ENCODE data around the gene ELOVL3.

The ELOVL3 gene

GRCh38 chr10:102222797-102223196 is 3.3 kb upstream of the ELOVL3 start:
- FAIRE-seq (no peak), DNase-seq (ENCODE audit: extremely low spot score, insufficient read length, low read depth) (no peak)

GRCh38 chr10:102226542-102226870 is 407 bp downstream of the ELOVL3 start:
- no peak for FAIRE-seq

DNA sequence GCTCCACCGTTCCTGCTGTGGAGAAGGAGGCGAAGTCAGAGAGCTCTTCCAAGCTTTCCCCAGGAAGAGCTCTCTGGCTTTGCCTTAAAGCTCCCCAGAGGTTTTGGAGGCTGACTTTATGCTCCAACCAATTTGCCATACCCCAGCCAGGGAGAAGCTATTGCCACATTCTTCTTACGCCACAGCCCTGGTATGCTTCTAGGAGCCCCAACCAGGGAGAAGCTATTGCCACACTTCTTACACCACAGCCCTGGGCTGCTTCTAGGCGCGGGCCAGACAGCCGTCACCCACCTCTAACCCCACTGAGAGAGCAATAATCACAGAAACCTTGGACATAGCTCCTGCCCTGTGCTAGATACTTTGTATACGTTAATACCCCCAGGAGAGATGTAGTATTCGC is 951 bp downstream of the ELOVL3 start:
- no peak for DNase-seq (ENCODE audit: extremely low spot score, insufficient read length, low read depth)
- FAIRE-seq, result no peak

More at GRCh38 chr10:102226542-102226870, 407 bp downstream of the ELOVL3 start:
- no peak for DNase-seq (ENCODE audit: extremely low spot score, insufficient read length, low read depth)

GRCh38 chr10:102229810-102230263 is 3.7 kb downstream of the ELOVL3 start:
- peak; percentile 93 for FAIRE-seq
- peak; percentile 67 for DNase-seq (ENCODE audit: extremely low spot score, insufficient read length, low read depth)

- FAIRE-seq (no peak), DNase-seq (ENCODE audit: extremely low spot score, insufficient read length, low read depth) (no peak)
Observed at GRCh38 chr10:102230264-102230860, 4.3 kb downstream of the ELOVL3 start.

DNA sequence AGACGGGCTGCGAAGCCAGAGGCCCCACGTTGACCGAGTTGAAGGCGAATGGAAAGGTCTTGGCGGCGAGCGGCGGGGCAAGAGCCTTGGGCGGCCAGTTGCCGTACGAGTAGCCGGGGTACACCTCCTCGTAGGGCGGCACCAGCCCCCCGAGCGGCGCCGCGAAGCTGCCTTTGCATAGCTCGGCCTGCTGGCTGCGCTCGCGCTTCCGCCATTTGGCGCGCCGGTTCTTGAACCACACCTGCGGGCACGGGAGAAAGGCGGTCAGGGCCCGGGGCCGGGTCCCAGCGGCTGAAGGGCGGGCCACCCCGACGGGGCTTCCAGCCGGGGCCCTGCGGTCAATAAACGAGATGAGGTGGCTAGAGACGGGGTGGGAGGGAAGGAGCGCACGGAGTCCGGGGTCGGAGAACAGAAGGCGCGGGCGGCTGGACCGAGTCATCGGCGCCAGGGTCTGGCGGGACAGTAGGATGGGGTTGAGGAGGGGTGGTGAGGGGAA is 4.8 kb downstream of the ELOVL3 start:
- FAIRE-seq, result no peak
- no peak for DNase-seq (ENCODE audit: extremely low spot score, insufficient read length, low read depth)

GRCh38 chr10:102231357-102232318 is 5.5 kb downstream of the ELOVL3 start:
- DNase-seq (ENCODE audit: extremely low spot score, insufficient read length, low read depth), result no peak

DNA sequence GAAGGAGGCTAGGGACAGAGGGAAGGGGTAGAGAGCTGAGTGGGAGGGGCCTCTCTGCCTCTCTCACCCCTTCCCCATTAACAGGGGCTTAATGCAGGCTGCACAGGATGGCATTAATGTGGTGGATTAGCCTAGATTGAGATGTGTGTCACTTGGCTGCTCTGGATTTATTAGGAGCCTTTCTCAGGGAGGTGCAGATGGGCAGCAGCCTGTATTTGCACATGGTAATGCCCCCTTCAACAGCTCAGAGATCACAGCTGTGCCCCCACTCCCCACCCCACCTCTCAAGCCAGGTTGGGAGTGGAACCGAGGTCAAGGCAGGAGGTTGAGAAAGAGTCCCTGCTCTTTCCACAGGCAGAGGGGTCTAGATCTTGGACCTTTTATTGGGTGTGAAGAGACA is 7.9 kb downstream of the ELOVL3 start:
- no peak for DNase-seq (ENCODE audit: extremely low spot score, insufficient read length, low read depth)

More at GRCh38 chr10:102231357-102232318, 5.5 kb downstream of the ELOVL3 start:
- FAIRE-seq, result peak; percentile 29

DNA sequence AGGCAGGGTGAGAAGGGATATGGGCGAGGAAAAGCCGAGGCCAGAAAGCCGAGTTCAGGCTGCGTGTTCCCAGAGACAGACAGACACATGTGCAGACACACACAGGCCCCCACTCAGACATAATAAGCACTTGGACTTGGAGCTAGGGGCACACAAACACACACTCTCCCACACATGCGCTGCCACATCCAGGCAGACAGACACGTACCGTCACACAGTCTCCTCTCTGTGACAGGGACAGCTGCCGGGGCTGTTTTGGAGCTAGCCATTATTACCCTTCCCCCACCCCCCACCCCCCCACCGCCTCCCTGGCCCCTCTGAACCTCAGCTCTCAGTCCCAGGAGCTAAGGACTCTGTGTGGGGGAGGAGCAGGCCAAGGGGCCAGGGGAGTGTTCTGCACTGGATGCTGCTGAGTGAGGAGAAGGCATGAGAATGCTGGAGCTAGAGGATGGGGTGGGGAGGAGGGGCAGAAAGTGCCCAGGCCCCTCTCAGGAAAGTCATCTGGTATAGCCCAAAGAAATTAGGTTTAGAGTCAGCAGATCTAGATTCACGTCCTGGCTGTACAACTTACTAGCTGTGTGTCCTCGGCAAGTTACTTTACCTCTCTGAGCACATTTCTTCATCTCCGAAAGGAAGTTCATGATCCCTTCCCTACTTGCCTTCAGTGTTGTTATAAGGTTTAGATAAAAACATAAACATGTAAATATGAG is 8.9 kb downstream of the ELOVL3 start:
- no peak for DNase-seq (ENCODE audit: extremely low spot score, insufficient read length, low read depth)

More for the DNA sequence above, 7.9 kb downstream of the ELOVL3 start:
- FAIRE-seq, result no peak

GRCh38 chr10:102235598-102235920 is 9.5 kb downstream of the ELOVL3 start:
- DNase-seq (ENCODE audit: extremely low spot score, insufficient read length, low read depth) (no peak), FAIRE-seq (no peak)

More for the DNA sequence above, 8.9 kb downstream of the ELOVL3 start:
- no peak for FAIRE-seq

- FAIRE-seq, result no peak
- DNase-seq (ENCODE audit: extremely low spot score, insufficient read length, low read depth), result no peak
Observed at GRCh38 chr10:102236006-102236405, 9.9 kb downstream of the ELOVL3 start.

- DNase-seq (ENCODE audit: extremely low spot score, insufficient read length, low read depth) (no peak), FAIRE-seq (no peak)
Observed at GRCh38 chr10:102237711-102238252, 11.7 kb downstream of the ELOVL3 start.

- DNase-seq (ENCODE audit: extremely low spot score, insufficient read length, low read depth) (no peak), FAIRE-seq (no peak)
Observed at GRCh38 chr10:102240467-102241031, 14.4 kb downstream of the ELOVL3 start.

- no peak for DNase-seq (ENCODE audit: extremely low spot score, insufficient read length, low read depth)
- no peak for FAIRE-seq
Observed at GRCh38 chr10:102241032-102241443, 14.9 kb downstream of the ELOVL3 start.

DNA sequence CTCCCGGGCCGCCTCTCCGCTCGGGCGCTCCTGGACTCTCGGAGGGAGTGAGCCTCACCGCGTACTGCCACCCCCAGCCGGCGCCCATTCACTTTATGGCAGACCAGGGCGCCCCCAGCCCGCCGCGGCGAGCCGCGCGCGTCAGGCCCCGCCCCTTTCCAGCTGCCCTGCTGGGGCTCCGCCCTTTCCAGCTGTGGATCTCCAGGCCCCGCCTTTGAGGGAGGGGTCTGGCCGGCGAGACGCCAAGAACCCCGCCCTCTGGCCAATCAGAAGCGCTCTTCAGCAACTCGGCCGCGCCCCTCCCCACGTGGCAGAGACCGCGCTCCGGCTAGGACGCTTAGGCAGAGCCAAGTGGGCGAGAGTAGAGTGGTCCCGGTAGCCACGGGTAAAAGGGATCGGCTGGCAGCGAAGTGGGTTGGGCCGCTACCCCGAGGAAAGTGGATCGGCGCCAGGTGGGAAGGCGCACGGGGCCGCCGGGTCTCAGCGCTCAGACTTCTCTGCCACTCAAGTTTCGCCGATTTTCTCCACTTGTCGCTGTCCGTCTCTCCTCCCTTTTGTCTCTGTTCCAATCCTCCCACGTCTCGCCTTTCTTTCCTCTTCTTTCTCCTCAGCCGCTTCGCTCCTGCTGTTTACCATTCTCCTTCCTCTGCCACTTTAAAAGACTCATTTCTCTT is 15.5 kb downstream of the ELOVL3 start, which contains the start of gene PITX3:
Gene PITX3, minus strand, starts transcription at position 69 of the 674 bp plus-strand sequence. CDS start 9,432 bp downstream, outside the sequence.
- DNase-seq (ENCODE audit: extremely low spot score, insufficient read length, low read depth) (peak; percentile 92), FAIRE-seq (peak; percentile 83)

GRCh38 chr10:102242118-102242485 is 16.0 kb downstream of the ELOVL3 start:
- DNase-seq (ENCODE audit: extremely low spot score, insufficient read length, low read depth), result no peak
- FAIRE-seq, result no peak

DNA sequence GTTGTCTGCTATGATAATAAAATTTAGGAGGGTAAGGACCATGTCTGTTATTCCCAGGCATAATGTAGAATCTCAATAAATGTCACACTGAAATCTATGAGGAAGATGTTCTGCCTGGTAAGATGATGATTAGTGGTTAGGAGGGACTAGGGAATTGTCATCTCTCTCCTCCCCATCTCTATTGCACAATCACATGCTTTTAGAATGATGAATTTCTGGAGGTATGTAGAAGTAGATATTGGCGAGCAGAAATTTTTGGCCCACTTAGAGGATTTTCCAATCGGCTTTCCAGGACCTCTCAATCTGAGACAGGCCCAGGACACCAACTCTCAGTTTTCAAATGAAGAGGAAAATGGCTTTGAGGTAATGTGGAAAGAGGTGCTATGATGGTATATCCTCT is 17.2 kb downstream of the ELOVL3 start:
- DNase-seq (ENCODE audit: extremely low spot score, insufficient read length, low read depth) (no peak), FAIRE-seq (no peak)

DNA sequence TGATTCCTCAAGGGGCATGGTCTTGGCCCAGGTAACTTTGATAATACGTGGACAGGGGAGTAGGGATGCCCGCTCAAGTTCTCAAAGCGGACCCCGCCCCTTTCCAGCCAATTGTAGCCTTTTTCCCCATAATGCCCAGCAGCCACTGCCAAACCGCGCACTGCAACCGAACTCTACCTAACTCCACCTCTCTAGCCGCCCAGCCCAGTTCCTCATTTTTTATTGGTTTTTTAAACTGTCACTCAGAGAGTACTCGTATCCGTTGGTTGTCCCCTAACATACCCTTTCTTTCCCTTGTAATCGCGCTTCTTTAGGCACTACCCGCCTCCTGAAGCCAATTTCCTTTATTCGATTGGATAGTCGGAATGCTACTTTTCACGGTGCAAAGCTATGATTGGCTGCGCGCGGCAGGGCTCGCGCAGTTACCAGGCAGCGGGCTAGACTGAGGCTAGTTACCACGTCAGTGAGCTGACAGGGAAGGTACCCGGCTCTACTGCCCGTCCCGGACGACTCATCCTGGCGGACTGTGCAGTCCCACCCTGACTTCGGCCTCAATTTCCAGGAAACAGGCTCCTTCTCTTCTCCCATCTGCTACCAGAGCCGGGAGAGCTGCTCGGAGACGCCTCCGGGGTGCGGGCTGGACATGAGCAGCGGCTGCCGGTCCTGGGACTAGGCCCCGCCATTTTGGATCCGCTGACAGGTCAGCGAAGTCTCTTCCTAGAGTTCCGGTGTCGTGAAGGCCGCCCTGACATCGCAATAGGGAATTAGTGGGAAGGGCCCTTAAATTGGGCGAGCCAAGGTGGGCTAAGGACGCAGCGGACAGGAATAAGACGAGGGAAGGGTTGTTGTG is 19.2 kb downstream of the ELOVL3 start, which contains the start of gene GBF1:
Gene GBF1, plus strand, starts transcription at position 451 of the 850 bp plus-strand sequence. CDS start 13,407 bp downstream, outside the sequence.
- peak; percentile 99 for FAIRE-seq
- DNase-seq (ENCODE audit: extremely low spot score, insufficient read length, low read depth), result peak; percentile 94

All from GM18507 (cell line).